IMR-90 (cell line): Measurements from ENCODE around the gene C11orf42. TPM values are rescaled to one million over a fixed set of nuclear protein-coding genes. Genes with fewer than 3 reads are reported as not detected.

Experiments
- ATAC-seq: fragments of 200-7000 bp; cut with Tn5 transposase; 2 replicates; pipeline ENCODE4 v1.9.1; 2020; ENCODE audit warnings: low read depth, mild to moderate bottlenecking, moderate library complexity
- BruUV-seq: library from RNA; stranded (reverse); fragments of 400-500 nt; replicated peaks from 2 replicates; lab custom pipeline; 2021; lab: Mats Ljungman, UMichigan
- CTCF ChIA-PET: fragments of 300-600 bp; formaldehyde crosslinking; extraction: SDS; loops from one replicate; lab custom pipeline; 2021; ENCODE audit warnings: antibody characterized with exemption; lab: Yijun Ruan, JAX
- POLR2A ChIA-PET: fragments of 300-600 bp; sonication (Branson Sonifier 250); formaldehyde crosslinking; loops from one replicate; lab custom pipeline; 2022; ENCODE audit warnings: antibody characterized with exemption; ENCODE audit not compliant: unreplicated experiment; lab: Charles Lee
- DNase-seq: peaks from one replicate; pipeline ENCODE4 v3.0.0; 2013
- H2AFZ ChIP-seq: replicated peaks from 2 replicates; pipeline ENCODE3; 2013; ENCODE audit warnings: low read length, mild to moderate bottlenecking; ENCODE audit not compliant: poor library complexity
- H2AK5ac ChIP-seq: 2 replicates; pipeline ENCODE4 v1.6.1; 2013; ENCODE audit warnings: low read depth, low read length, inconsistent platforms
- H2AK9ac ChIP-seq: replicated peaks from 2 replicates; pipeline ENCODE3; 2013; ENCODE audit warnings: mild to moderate bottlenecking, low read depth, low read length, moderate library complexity; ENCODE audit not compliant: poor library complexity
- H2BK120ac ChIP-seq: 2 replicates; pipeline ENCODE4 v1.6.1; 2013; ENCODE audit warnings: low read depth, low read length, inconsistent platforms
- H2BK15ac ChIP-seq: 3 replicates; pipeline ENCODE4 v1.6.1; 2013; ENCODE audit warnings: low read depth, low read length, inconsistent platforms
- H2BK20ac ChIP-seq: 2 replicates; pipeline ENCODE4 v1.6.1; 2013; ENCODE audit warnings: low read depth, mild to moderate bottlenecking, inconsistent platforms, low read length, moderate library complexity
- H2BK5ac ChIP-seq: 2 replicates; pipeline ENCODE4 v1.6.1; 2013; ENCODE audit warnings: mild to moderate bottlenecking, low read depth, low read length, inconsistent platforms; ENCODE audit not compliant: poor library complexity, severe bottlenecking
- H3K14ac ChIP-seq: replicated peaks from 2 replicates; pipeline ENCODE4 v1.6.1; 2013; ENCODE audit warnings: low read depth, low read length, inconsistent platforms
- H3K18ac ChIP-seq: 2 replicates; pipeline ENCODE4 v1.6.1; 2013; ENCODE audit warnings: low read depth, low read length, control low read depth
- H3K23ac ChIP-seq: 2 replicates; pipeline ENCODE4 v1.6.1; 2013; ENCODE audit warnings: low read depth, low read length, inconsistent platforms
- H3K27ac ChIP-seq: 2 replicates; pipeline ENCODE4 v1.5.1; 2013; ENCODE audit warnings: mild to moderate bottlenecking, control low read depth, low read length; ENCODE audit not compliant: insufficient read depth
- H3K27me3 ChIP-seq: 2 replicates; pipeline ENCODE4 v1.6.1; 2013; ENCODE audit warnings: low read length; ENCODE audit not compliant: control insufficient read depth, insufficient read depth
- H3K36me3 ChIP-seq: 2 replicates; pipeline ENCODE4 v1.6.1; 2013; ENCODE audit warnings: low read length, mixed read lengths; ENCODE audit not compliant: control insufficient read depth, insufficient read depth
- H3K4ac ChIP-seq: 2 replicates; pipeline ENCODE4 v1.6.1; 2013; ENCODE audit warnings: low read depth, low read length, inconsistent platforms
- H3K4me1 ChIP-seq: 2 replicates; pipeline ENCODE4 v1.6.1; 2013; ENCODE audit warnings: low read length, mixed read lengths; ENCODE audit not compliant: control insufficient read depth, insufficient read depth
- H3K4me2 ChIP-seq: 2 replicates; pipeline ENCODE4 v1.6.1; 2013; ENCODE audit warnings: low read depth, mild to moderate bottlenecking, control low read depth, low read length, moderate library complexity
- H3K4me3 ChIP-seq: 2 replicates; pipeline ENCODE4 v1.5.1; 2013; ENCODE audit warnings: low read depth, mild to moderate bottlenecking, control low read depth, low read length, moderate library complexity; ENCODE audit not compliant: insufficient read depth
- H3K56ac ChIP-seq: 2 replicates; pipeline ENCODE4 v1.6.1; 2013; ENCODE audit warnings: low read length, inconsistent platforms; ENCODE audit not compliant: insufficient read depth; ENCODE audit errors: extremely low read depth
- H3K79me1 ChIP-seq, 2 experiments: 2 replicates each; pipeline ENCODE4 v1.6.1; 2013; ENCODE audit warnings: low read length in 2 of 2, inconsistent platforms in 1 of 2, low read depth in 1 of 2
- H3K9ac ChIP-seq: 2 replicates; pipeline ENCODE4 v1.6.1; 2013; ENCODE audit warnings: low read depth, low read length, control low read depth
- H3K9me1 ChIP-seq: 2 replicates; pipeline ENCODE4 v1.6.1; 2013; ENCODE audit warnings: low read length, inconsistent platforms; ENCODE audit not compliant: insufficient read depth
- H3K9me3 ChIP-seq: 2 replicates; pipeline ENCODE4 v1.6.1; 2013; ENCODE audit warnings: low read length; ENCODE audit not compliant: control insufficient read depth, insufficient read depth
- H4K20me1 ChIP-seq: 2 replicates; pipeline ENCODE4 v1.6.1; 2013; ENCODE audit warnings: low read length, inconsistent platforms; ENCODE audit not compliant: insufficient read depth
- H4K5ac ChIP-seq: 2 replicates; pipeline ENCODE4 v1.6.1; 2013; ENCODE audit warnings: mild to moderate bottlenecking, low read depth, low read length, control low read depth
- H4K8ac ChIP-seq, 2 experiments: 2 replicates each; pipeline ENCODE4 v1.6.1; 2013; ENCODE audit warnings: low read depth in 2 of 2, low read length in 2 of 2, control low read depth in 1 of 2, inconsistent platforms in 1 of 2
- H4K91ac ChIP-seq: 2 replicates; pipeline ENCODE4 v1.6.1; 2013; ENCODE audit warnings: low read depth, low read length, inconsistent platforms; ENCODE audit not compliant: insufficient read depth
- BHLHE40 ChIP-seq: fragments of 150-350 bp; IDR thresholded peaks from 2 replicates; pipeline ENCODE4 v1.6.1; 2016; ENCODE audit warnings: mild to moderate bottlenecking, low read depth, low read length
- CEBPB ChIP-seq: IDR thresholded peaks from 2 replicates; pipeline ENCODE4 v1.6.1; 2012; ENCODE audit warnings: low read depth, low read length, improper control_type of control experiment
- CHD1 ChIP-seq: IDR thresholded peaks from 2 replicates; pipeline ENCODE4 v1.6.1; 2012; ENCODE audit warnings: low read depth, low read length, improper control_type of control experiment
- RAD21 ChIP-seq: IDR thresholded peaks from 2 replicates; pipeline ENCODE4 v1.6.1; 2012; ENCODE audit warnings: low read length, improper control_type of control experiment
- WGBS, 2 experiments: methylation state at CpG; one replicate each; pipeline versions ENCODE4 v1.1.5 to v1.1.7; 2013; ENCODE audit warnings: missing lambda C conversion rate in 2 of 2; ENCODE audit not compliant: insufficient read length in 1 of 2; ENCODE audit errors: extremely low coverage in 2 of 2; 5-methylcytosine and 5-hydroxymethylcytosine counted together
- dilution Hi-C: fragments of 300-500 bp; cut with HindIII; formaldehyde crosslinking; loops from one replicate; pipeline ENCODE4 v1.14.3; 2018; ENCODE audit warnings: low sequenced_read_pairs; ENCODE audit not compliant: unreplicated experiment
- in situ Hi-C: fragments of 300-500 bp; cut with MboI; formaldehyde crosslinking; loops from 3 replicates; pipeline ENCODE4 v1.14.3; 2019; ENCODE audit warnings: low sequenced_read_pairs, inconsistent platforms, mixed read lengths
- intact Hi-C: fragments of 100-400 bp; cut with micrococcal nuclease; formaldehyde crosslinking; loops from 2 replicates; pipeline ENCODE4 v1.10.0; 2022
- polyA plus RNA-seq, 3 experiments: library from polyadenylated mRNA; depleted of rRNA; stranded (reverse); fragments of >200 nt; gene quantifications; 2 replicates each; pipeline ENCODE4 v1.2.3, GENCODE V29; 2012; ENCODE audit warnings: low replicate concordance in 1 of 3
- total RNA-seq: library from RNA; depleted of rRNA; stranded (reverse); fragments of >200 nt; gene quantifications from 2 replicates; pipeline ENCODE4 v1.2.3, GENCODE V29; 2012

The C11orf42 gene
- total and polyA plus RNA-seq, 2 of the 4 experiments (the other 2 are of a cell fraction), result not detected

GRCh38 chr11:6204706-6205105 is 651 bp upstream of the C11orf42 start:
- no peak overlapping the region for H4K8ac ChIP-seq
- BruUV-seq, result no TSS peak
- ChIA-PET POLR2A (no interaction called here), CTCF (no interaction called here)
- no peak overlapping the region for H3K4me3 ChIP-seq
- H2AK9ac ChIP-seq, result no peak overlapping the region
- ATAC-seq (no peak), DNase-seq (no peak)
- H4K91ac ChIP-seq, result no peak overlapping the region
- no peak overlapping the region for H3K27ac ChIP-seq
- H4K20me1 ChIP-seq, result no peaks in the 10 kb centered on the region
- H3K79me1 ChIP-seq, result no peaks in the 10 kb centered on the region
- no peak overlapping the region for H4K5ac ChIP-seq
- no peak overlapping the region for H2BK5ac ChIP-seq
- no peak overlapping the region for H3K23ac ChIP-seq
- peaks cover 2% of the 10 kb centered on the region; the same call in 1 of the 2 replicates for H3K4me1 ChIP-seq
- H3K14ac ChIP-seq, result no peak overlapping the region
- H3K36me3 ChIP-seq, result peaks cover 7% of the 10 kb centered on the region
- H2AFZ ChIP-seq, result no peak overlapping the region
- H3K9ac ChIP-seq, result no peak overlapping the region
- TF ChIP-seq BHLHE40 (no peak), CEBPB (peak; percentile 50; the same call in 1 of the 2 replicates), RAD21 (no peak), CHD1 (no peak)
- no peak overlapping the region for H2AK5ac ChIP-seq
- no peak overlapping the region for H3K18ac ChIP-seq
- H3K9me3 ChIP-seq, result no peaks in the 10 kb centered on the region
- no CpG with 5 or more reads among the region's 1 CpG for WGBS, 2 experiments
- intact Hi-C loops, result no loop called here
- no peak overlapping the region for H2BK20ac ChIP-seq
- dilution Hi-C loops, result no loop called here
- no peak overlapping the region for H2BK15ac ChIP-seq
- H3K4me2 ChIP-seq, result no peak overlapping the region
- no peaks in the 10 kb centered on the region for H3K27me3 ChIP-seq
- H3K9me1 ChIP-seq, result no peaks in the 10 kb centered on the region
- no peak overlapping the region for H2BK120ac ChIP-seq
- in situ Hi-C loops, result no loop called here
- H3K4ac ChIP-seq, result no peak overlapping the region
- H3K56ac ChIP-seq, result no peak overlapping the region
